GM18505 (cell line): ENCODE data around the gene MAP1LC3B2.

Experiments
- ATAC-seq: cut with Tn5 transposase; IDR thresholded peaks from one replicate; pipeline ENCODE4 v1.9.1; 2021; ENCODE audit not compliant: unreplicated experiment
- POLR2A ChIP-seq: IDR thresholded peaks from 4 replicates; pipeline ENCODE4 v1.6.1; 2011; ENCODE audit warnings: borderline replicate concordance; ENCODE audit not compliant: insufficient read depth, insufficient read length; ENCODE audit errors: extremely low read depth

Gene MAP1LC3B2

GRCh38 chr12:116578051-116578450, 18.9 kb downstream of the MAP1LC3B2 start:
- no peak for TF ChIP-seq POLR2A

GRCh38 chr12:116582610-116583009, 23.4 kb downstream of the MAP1LC3B2 start:
- no peak for ATAC-seq
- no peak for TF ChIP-seq POLR2A

More at GRCh38 chr12:116578051-116578450, 18.9 kb downstream of the MAP1LC3B2 start:
- ATAC-seq: no peak

DNA sequence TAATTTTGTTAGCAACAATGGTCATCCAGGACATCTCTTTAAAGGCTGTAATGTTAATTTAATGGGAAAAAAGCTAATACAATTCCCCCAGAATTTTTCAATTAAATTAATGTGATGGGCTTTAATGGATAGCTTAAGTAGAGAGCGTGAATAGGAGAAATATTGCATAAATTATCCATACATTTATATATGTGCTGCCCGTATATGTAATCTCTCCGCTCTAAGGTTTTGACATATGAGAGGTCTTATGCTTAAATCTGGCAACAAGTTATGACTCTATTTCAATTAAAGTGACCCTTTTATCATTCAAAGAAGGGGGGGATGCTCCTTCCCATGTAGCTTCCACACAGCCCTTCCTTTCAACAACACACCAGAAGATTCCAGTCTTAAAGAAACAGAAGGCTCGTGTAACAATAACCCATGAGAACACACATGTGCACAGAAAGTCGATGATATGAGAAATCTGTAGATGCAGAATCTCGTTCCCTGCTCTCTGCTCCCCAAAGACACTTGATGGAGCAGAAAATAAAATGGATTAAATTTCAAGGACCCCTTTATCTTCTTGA, 24.0 kb downstream of the MAP1LC3B2 start:
- ATAC-seq: no peak
- no peak for TF ChIP-seq POLR2A

GRCh38 chr12:116587270-116587669, 28.1 kb downstream of the MAP1LC3B2 start:
- no peak for TF ChIP-seq POLR2A
- no peak for ATAC-seq

GRCh38 chr12:116588390-116589028, 29.3 kb downstream of the MAP1LC3B2 start:
- no peak for TF ChIP-seq POLR2A
- no peak for ATAC-seq

DNA sequence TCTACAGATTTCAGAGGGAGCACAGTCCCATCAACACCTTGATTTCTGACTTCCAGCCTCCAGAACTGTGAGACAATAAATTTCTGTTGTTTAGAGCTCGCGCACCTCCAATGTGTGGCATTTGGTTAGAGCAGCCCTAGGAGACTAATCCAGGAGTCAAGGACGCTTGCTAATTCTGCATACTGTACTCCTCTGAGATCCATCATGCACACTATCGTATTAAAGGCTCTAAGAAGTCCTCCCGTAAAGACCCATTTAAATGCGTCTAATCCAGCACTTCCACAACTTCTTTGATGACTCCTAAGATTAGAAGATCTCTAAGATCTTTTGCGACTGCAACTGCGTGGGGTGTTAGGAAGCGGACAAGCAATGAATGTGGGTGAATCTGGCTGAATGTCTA, 30.4 kb downstream of the MAP1LC3B2 start:
- ATAC-seq: no peak

DNA sequence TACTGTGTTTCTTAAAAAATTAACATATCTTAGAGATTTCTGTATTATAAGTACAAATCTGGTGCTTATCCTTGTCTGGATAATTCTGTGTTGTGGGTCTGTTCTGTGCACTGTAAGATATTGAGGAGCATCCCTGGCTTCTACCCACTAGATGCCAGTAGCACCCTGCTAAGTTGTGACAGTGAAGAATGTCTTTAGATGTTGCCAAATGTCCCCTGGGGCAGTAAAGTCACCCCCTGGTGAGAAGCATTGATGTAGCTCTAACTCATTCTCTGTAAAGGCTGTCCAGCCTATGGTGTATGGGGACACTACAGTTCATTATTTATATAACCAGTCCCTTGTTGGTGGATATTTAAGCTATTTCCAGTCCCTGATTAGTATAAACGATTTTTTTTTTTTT, 31.4 kb downstream of the MAP1LC3B2 start:
- TF ChIP-seq POLR2A: no peak
- ATAC-seq: no peak

More for the DNA sequence above, 30.4 kb downstream of the MAP1LC3B2 start:
- no peak for TF ChIP-seq POLR2A

DNA sequence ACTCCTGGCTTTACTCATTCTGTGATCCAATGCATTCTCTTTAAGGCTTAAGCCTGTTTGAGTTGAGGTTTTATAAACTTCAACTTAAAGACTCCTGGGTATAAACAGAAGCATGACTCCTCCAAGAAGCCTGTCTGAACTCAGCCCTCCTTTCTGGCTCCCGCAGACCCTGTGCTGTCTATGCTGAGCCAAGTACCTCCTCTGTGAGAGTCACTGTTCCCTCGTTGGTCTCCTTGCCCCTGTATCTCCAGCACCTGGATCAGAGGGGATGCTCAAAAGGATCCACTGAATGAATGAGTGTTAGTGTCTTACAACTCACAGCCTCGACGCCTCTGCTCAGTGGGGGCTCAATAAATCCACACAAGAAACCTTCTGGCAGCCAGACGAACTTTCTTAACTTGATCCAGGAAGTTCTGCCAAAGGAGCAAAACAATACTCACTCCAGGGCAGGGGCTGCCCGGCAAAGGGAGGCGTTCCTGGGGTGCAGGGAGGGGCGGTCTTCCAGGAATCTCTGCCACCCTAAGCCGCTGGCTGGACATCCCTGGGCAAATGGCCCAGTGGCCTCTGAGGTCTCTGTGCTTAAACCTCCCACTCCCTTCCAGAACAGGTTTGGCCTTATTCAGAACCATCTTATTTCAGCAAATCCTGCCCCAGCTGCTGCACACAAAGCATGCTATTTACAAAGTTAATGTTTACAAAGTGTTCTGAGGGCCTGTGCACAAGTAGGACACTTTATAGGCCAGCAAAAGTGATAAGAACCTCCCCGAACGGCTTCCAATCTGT, 32.9 kb downstream of the MAP1LC3B2 start:
- no peak for TF ChIP-seq POLR2A
- no peak for ATAC-seq

- TF ChIP-seq POLR2A: no peak
- no peak for ATAC-seq
Measured at GRCh38 chr12:116592731-116593130, 33.5 kb downstream of the MAP1LC3B2 start.

DNA sequence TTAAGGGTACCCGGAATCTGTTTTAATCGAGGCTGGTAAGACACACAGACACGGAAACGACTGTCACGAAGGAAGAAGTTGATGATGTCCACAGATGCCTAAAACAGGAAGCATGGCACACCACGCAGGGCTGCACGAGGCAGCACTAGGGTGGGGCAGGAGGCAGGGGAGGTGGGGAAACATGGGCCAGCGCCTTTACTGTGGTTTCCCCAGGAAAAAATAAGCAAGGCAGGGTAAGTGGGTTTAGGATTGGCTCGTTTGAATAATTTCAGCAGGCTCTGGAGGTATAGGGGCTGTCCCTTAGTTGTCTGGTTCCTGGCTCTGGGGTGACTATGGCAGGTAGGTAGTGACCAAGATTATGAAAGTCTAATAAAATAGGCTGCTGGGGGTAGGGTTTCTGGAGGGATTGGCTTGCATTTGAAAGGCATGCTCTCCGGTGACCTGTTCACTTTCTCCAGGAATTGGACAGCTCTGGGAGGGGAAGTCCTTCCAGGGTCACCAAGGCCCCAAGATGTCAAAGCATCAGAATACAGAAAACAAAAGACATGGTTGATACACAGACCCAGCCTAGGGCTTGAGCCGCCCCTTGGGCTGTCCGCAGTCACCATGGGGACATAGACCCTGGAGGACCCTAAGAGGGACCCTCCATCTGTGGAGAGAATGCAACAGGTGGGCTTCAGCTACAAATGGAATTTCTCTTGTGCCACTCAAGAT, 35.3 kb downstream of the MAP1LC3B2 start:
- ATAC-seq: no peak
- TF ChIP-seq POLR2A: no peak

DNA sequence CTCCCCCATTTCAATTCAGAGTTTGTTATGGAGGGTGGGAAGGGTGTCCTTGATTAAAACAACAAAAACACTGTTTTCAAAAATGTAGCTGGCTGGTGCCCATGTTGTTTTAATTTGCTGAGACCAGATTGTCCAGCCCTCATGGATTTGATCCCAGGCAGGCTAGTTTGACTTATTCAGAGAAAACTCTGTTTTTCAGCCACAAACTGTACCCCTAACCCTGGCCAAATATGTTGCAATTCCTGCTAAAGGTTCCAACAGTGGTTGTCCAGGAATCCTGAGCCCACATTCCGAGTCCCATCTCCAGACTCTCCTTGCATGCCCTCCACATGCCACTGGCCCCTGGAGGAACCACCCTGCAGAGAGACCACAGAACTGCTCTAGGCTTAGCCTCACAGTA, 36.0 kb downstream of the MAP1LC3B2 start:
- TF ChIP-seq POLR2A: no peak
- ATAC-seq: no peak

GRCh38 chr12:116595672-116596071, 36.5 kb downstream of the MAP1LC3B2 start:
- no peak for ATAC-seq
- no peak for TF ChIP-seq POLR2A

DNA sequence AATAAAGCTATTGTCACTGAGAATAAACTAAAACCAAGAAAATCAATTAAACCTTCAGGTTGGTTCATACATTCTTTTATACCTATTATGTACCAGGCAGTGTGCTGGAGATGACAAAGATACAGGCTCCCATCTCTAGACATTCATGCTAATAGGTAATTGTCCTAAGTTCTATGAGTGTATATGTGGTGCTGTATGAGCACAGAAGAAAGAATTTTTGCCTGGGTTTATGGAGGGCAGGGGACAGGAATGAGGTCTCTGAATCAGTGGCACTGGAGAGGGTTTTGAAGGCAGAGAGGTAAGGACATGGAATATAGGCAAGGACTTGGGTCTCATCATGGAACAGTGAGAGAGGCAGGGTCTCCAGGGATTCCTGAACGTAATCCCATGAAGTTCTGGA, 38.7 kb downstream of the MAP1LC3B2 start:
- no peak for TF ChIP-seq POLR2A
- ATAC-seq: no peak
